Measurements from ENCODE around the gene DPP8.

DNA sequence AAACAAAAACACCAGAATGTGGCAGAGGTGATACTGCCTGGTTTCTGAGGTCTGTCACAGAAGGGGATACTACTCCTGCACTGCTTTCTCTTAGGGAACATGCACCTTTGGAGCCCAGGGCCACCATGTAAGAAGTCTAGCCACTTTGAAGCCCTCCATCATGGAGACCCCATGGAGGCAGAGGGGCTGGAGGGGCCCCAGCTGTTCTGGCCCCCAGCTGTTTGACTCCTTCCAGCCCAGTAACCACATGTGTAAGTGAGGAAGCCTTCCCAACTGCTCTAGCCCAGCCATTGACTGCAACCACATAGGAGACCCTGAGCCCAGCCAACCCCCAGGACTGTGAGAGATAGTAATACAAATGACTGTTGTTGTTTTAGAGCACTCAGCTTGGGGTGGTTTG, 85.8 kb downstream of the DPP8 start:
- no peak for TF ChIP-seq EP300 (IDR thresholded peaks at IDR 0.05)
- no peak for TF ChIP-seq POLR2A (IDR thresholded peaks at IDR 0.05; ENCODE audit: low read depth)
- TF ChIP-seq, protein P1, sequence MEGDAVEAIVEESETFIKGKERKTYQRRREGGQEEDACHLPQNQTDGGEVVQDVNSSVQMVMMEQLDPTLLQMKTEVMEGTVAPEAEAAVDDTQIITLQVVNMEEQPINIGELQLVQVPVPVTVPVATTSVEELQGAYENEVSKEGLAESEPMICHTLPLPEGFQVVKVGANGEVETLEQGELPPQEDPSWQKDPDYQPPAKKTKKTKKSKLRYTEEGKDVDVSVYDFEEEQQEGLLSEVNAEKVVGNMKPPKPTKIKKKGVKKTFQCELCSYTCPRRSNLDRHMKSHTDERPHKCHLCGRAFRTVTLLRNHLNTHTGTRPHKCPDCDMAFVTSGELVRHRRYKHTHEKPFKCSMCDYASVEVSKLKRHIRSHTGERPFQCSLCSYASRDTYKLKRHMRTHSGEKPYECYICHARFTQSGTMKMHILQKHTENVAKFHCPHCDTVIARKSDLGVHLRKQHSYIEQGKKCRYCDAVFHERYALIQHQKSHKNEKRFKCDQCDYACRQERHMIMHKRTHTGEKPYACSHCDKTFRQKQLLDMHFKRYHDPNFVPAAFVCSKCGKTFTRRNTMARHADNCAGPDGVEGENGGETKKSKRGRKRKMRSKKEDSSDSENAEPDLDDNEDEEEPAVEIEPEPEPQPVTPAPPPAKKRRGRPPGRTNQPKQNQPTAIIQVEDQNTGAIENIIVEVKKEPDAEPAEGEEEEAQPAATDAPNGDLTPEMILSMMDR (IDR thresholded peaks at IDR 0.05) = no peak
- no peak for TF ChIP-seq POLR2AphosphoS5 (IDR thresholded peaks at IDR 0.05)

Measured in esophagus muscularis mucosa (tissue), 4 donors.